ENCODE results near the gene MCOLN1.
"Not testable (repeated sequence)": the region's sequence is repeated elsewhere in the genome, so short reads cannot be mapped to it uniquely, and the experiment has no call there.

MCOLN1 gene

DNA sequence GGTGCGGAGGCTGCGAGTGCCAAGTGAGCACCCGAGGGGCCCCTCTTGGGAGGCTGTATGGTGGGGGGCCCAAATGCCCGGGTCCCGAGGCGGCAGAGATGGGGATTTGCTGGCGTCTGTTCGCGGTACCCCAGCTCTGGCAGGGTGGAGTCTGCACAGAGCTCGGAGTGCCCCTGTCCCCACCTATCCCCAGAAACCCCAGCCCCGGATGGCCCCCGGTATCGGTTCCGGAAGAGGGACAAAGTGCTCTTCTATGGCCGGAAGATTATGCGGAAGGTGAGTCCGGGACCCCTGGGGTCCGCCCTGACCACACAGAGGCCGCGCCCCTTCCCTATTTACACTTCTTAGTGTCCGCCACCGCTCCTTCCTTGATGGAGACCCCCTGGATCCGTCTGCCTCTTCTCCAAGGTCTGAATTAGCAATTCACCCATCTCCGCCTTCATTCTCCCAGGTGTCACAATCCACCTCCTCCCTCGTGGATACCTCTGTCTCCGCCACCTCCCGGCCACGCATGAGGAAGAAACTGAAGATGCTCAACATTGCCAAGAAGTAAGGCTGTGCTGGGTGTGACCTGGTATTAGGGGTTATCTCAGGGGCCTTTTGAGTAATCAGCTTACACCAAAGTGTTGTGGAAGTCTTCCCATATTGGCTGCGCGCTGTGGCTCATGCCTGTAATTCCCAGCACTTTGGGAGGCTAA lies 13.7 kb downstream of the MCOLN1 start:
- no peak for DNase-seq (ENCODE audit: low read depth)
- TF ChIP-seq CTCF (conservative IDR thresholded peaks at IDR 0.05; ENCODE audit: low read depth, low read length): no peak
- peak overlapping the region; percentile 98 for H3K4me3 ChIP-seq (ENCODE audit: low read depth, low read length)

DNA sequence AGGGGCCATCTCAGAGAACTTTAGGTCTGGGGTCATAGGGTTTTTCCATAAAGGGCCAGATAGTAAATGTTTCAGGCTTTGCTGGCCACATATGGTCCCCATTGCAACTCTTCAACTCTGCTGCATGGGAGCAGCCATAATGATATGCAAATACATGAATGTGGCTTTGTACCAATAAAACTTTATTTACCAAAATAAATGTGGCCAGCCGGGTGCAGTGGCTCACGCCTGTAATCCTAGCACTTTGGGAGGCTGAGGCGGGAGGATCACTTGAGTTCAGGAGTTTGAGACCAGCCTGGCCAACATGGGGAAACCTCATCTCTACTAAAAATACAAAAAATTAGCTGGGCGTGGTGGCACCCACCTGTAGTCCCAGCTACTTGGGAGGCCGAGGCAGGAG lies 16.6 kb downstream of the MCOLN1 start:
- not testable (repeated sequence) for DNase-seq (ENCODE audit: low read depth); H3K4me3 ChIP-seq (ENCODE audit: low read depth, low read length)

GRCh38 chr19:7539827-7540425 lies 17.5 kb downstream of the MCOLN1 start:
- no peak for TF ChIP-seq CTCF (conservative IDR thresholded peaks at IDR 0.05; ENCODE audit: low read depth, low read length)
- DNase-seq (ENCODE audit: low read depth): no peak
- no peak overlapping the region for H3K4me3 ChIP-seq (ENCODE audit: low read depth, low read length)

DNA sequence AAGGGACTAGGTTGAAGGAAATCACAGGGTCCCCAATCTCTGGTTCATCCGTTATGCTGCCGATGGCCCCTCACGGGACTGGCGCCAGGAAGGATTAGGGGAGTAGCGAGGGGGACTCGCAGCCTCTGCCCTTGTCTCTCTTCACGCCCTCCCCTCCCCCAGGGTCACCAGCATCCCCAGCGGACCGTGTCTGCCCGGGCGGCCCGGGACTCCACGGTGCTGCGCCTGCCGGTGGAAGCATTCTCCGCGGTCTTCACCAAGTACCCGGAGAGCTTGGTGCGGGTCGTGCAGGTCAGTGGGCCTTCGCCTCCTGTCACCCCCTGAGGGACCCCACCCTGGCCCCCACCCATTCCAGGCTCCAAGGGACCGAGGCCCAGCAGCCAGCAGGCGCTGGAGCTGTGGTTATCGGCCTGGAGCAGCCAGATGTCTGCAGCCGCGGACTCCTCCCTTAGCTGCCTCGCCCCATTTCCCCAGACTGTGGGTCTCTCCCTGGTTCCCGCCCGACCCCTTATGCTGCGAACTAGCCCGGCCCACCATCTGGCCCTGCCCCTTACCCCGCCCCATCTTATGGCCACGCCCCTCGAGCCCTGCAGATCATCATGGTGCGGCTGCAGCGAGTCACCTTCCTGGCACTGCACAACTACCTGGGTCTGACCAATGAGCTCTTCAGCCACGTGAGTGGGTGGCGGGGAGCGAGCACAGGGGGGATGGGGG lies 18.5 kb downstream of the MCOLN1 start:
- no peak for TF ChIP-seq CTCF (conservative IDR thresholded peaks at IDR 0.05; ENCODE audit: low read depth, low read length)
- no peak overlapping the region for H3K4me3 ChIP-seq (ENCODE audit: low read depth, low read length)
- DNase-seq (ENCODE audit: low read depth): peak; percentile 35

DNA sequence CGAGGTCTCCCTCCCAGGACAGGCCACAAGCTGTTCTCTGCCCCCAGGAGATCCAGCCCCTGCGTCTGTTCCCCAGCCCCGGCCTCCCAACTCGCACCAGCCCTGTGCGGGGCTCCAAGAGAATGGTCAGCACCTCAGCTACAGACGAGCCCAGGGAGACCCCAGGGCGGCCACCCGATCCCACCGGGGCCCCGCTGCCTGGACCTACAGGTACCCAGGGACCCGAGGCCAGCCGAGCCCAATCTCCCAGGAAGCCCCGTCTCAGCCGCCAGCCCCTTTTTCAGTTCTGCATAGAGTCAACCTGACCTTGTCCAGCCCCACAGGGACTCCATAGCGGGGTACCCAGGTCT lies 19.0 kb downstream of the MCOLN1 start:
- no peak for DNase-seq (ENCODE audit: low read depth)
- no peak overlapping the region for H3K4me3 ChIP-seq (ENCODE audit: low read depth, low read length)
- TF ChIP-seq CTCF (conservative IDR thresholded peaks at IDR 0.05; ENCODE audit: low read depth, low read length): no peak

DNA sequence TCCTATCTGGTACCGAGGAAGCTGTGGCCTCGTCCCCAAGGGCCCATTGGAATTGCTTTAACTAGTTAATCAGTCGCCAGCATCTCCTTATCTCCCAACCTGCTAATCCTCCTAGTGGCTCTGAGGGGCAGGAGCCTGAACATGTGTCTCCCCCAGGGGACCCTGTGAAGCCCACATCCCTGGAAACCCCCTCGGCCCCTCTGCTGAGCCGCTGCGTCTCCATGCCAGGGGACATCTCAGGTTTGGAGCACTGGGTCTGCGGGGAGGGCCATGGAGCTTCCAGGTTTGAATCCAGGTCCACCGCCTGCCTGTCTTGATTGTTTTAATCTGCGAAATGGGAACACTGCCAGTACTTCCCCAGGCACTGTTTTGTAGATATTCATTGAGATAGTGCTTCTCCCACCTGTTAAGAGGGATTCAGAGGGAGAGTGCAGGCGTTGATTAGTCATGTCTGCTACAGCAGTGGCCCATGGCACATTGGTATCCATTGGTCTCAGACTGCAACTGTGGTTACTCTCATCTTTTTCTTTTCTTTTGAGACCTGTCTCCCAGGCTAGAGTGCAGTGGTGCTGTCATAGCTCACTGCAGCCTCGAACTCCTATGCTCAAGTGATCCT lies 19.5 kb downstream of the MCOLN1 start:
- no peak for DNase-seq (ENCODE audit: low read depth)
- H3K4me3 ChIP-seq (ENCODE audit: low read depth, low read length): no peak overlapping the region
- TF ChIP-seq CTCF (conservative IDR thresholded peaks at IDR 0.05; ENCODE audit: low read depth, low read length): no peak

- DNase-seq (ENCODE audit: low read depth): no peak
- no peak for TF ChIP-seq CTCF (conservative IDR thresholded peaks at IDR 0.05; ENCODE audit: low read depth, low read length)
- no peak overlapping the region for H3K4me3 ChIP-seq (ENCODE audit: low read depth, low read length)
These were observed 20.3 kb downstream of the MCOLN1 start for GRCh38 chr19:7542556-7543348.
